H1 (cell line): Measurements from ENCODE around the gene SBF2. TPM values are rescaled to one million over a fixed set of nuclear protein-coding genes. Genes with fewer than 3 reads are reported as not detected.

Experiments used
- ASH2L ChIP-seq: fragments of 200-600, 300-600 bp; sonication (generic); IDR thresholded peaks from one replicate; pipeline ENCODE4 v1.7.1; 2017; ENCODE audit warnings: low read length
- SAP30 ChIP-seq: fragments of 300-600 bp; sonication (generic); IDR thresholded peaks from 2 replicates; pipeline ENCODE4 v1.7.1; 2012; ENCODE audit warnings: low read length, moderate library complexity, mild to moderate bottlenecking, inconsistent platforms; ENCODE audit not compliant: insufficient read depth, insufficient replicate concordance
- polyA plus RNA-seq, 7 experiments: library from polyadenylated mRNA; depleted of rRNA in 3 of 7; stranded (reverse) in 5 of 7; unstranded in 2 of 7; fragments of >200 nt in 5 of 7; fragments of 200-250 nt in 2 of 7; gene quantifications; 1 replicate in 5 of 7; 2 replicates in 1 of 7; 4 replicates in 1 of 7; pipeline versions ENCODE4 v1.2.1 to v1.2.3, GENCODE V29; 2011 to 2013; ENCODE audit warnings: missing spikeins in 2 of 7, mixed read lengths in 2 of 7
- total RNA-seq: library from RNA; stranded (reverse); fragmentation: NEBNext Ultra II Directional; extraction: Animal tissue kit (Norgen Biotek cat#: 25700); gene quantifications from 2 replicates; pipeline ENCODE4 v1.2.1, GENCODE V29; 2021

SBF2 gene
- total and polyA plus RNA-seq, 2 of the 8 experiments (the other 6 are each of a cell fraction or from before 2014, with no cell fraction given): 36.7 to 50.5 TPM

DNA sequence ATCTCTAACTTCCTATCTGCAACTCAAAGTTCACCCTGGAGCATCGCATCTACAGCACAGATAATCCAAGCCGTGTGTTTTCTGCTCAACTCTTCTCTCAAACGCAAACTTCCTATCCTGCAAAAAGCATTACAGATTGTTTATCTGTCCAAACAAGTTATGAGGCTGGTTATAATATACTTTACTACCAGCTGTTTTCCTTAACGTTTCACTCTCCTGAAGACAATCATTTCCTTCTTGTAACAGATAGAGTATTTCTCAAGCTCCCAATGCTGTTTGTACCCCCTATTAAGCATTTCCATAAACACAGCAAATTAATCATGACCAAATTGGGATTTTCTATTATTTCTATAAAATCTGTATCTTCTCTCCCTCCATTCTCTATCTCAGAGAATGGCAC, 84.7 kb downstream of the SBF2 start (continued):
- no peak for TF ChIP-seq SAP30
- no peak for TF ChIP-seq ASH2L
